Measurements from ENCODE around the gene INKA2.

Gene INKA2

GRCh38 chr1:111729271-111729921 is 9.8 kb downstream of the INKA2 start:
- no peak for DNase-seq (ENCODE audit: low read depth)
- no peak overlapping the region for H3K4me3 ChIP-seq (ENCODE audit: low read length)
- no peak for TF ChIP-seq CTCF (conservative IDR thresholded peaks at IDR 0.05; ENCODE audit: low read depth, low read length)

GRCh38 chr1:111727056-111727455 is 12.1 kb downstream of the INKA2 start:
- H3K4me3 ChIP-seq (ENCODE audit: low read length) = no peak overlapping the region
- no peak for TF ChIP-seq CTCF (conservative IDR thresholded peaks at IDR 0.05; ENCODE audit: low read depth, low read length)
- no peak for DNase-seq (ENCODE audit: low read depth)

DNA sequence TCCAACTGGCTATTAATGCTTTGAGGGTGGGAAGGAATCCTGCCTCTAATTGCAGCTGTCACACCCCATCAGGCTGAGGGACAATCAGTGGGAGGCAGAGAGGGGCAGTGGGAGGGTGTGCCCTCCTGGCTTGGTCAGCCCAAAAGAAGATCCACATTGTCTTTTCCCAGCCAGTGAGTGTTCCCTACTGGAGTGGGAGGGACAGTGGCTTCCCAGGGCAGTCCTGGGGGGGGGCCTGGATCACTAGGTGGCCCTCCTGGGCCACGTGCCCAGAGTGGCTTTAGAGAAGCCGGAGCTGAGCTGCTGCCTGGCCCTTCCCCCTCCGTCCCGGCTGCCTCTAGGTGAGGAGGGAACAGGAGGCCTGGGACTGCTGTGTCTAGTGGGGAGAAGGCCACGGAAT is 14.0 kb downstream of the INKA2 start:
- no peak overlapping the region for H3K4me3 ChIP-seq (ENCODE audit: low read length)
- no peak for DNase-seq (ENCODE audit: low read depth)
- TF ChIP-seq CTCF (conservative IDR thresholded peaks at IDR 0.05; ENCODE audit: low read depth, low read length) = no peak

DNA sequence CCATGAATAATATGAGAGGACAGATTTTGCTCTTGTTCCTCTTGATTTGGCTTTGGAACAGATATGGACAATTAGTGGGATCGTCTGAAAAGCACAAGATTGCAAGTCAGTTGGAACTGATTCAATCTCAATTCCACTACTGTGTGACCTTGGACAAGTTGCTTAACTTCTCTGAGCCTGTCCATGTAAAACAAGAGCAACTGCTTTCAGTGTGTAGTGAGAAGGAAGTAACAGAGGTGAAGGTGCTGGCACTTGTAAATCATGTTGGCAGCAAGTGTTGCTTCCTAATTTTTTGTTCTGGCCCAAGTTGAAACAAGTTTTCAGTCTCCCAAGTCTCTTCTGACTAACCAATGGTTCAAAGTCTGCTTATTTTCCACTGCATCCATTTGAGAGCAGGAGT is 15.3 kb downstream of the INKA2 start:
- no peak for TF ChIP-seq CTCF (conservative IDR thresholded peaks at IDR 0.05; ENCODE audit: low read depth, low read length)
- DNase-seq (ENCODE audit: low read depth) = no peak
- H3K4me3 ChIP-seq (ENCODE audit: low read length) = no peak overlapping the region

GRCh38 chr1:111723091-111723806 is 15.9 kb downstream of the INKA2 start:
- TF ChIP-seq CTCF (conservative IDR thresholded peaks at IDR 0.05; ENCODE audit: low read depth, low read length) = no peak
- no peak for DNase-seq (ENCODE audit: low read depth)
- no peak overlapping the region for H3K4me3 ChIP-seq (ENCODE audit: low read length)

DNA sequence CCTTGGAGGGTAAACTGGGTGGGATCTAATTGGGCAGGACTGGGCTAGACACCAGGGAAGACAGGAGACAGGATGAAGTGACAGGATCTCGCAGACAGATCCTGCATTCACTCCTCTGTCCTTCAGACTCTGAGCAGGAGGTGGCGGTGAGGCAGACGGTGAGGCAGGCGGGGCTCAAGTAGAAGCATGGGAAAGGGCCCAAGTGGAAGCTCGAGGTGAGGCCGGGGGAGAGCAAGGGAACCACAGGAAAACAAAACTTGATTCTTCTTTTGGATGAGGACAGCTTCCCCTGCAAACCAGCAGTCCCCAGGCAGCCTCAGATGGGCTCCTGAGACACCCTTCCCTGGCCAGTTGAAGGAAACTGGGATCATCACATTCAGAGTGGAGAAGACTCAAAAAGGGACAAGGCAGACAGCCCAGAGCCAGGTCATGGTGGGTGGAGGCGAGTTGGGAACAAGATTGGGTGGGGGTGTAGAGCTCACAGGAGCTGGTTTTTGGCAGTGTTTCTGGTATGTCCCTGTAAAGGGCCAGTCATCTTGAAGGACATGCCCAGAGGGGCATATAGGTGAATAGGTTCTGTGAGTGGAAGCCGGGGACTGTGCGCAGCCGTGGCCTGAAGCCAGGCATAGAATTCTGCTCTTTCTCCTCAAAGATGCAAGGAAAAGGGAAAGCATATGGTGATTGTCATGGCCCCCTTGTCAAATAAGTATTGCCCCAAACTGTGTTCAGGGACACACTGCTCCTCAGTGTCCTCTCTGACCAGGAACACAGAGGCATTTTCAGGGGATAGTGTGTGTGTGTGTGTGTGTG is 18.0 kb downstream of the INKA2 start:
- no peak for TF ChIP-seq CTCF (conservative IDR thresholded peaks at IDR 0.05; ENCODE audit: low read depth, low read length)
- H3K4me3 ChIP-seq (ENCODE audit: low read length) = no peak overlapping the region
- no peak for DNase-seq (ENCODE audit: low read depth)

Data from retinal pigment epithelial cell (primary cell).